Peyer's patch (tissue), 4 donors: ENCODE data around the gene SLC47A2. TPM values are rescaled to one million over a fixed set of nuclear protein-coding genes. Genes with fewer than 3 reads are reported as not detected.

Source experiments
- DNase-seq, 3 donors: peaks; one replicate each; pipeline ENCODE4 v3.0.0-alpha.2; 2017 to 2019
- H3K27ac ChIP-seq, 4 donors: fragments of 200-600 bp; sonication (generic); one replicate each; pipeline ENCODE4 v1.5.1; 2016 to 2019
- H3K27me3 ChIP-seq, 2 donors: fragments of 200-600 bp; sonication (generic); one replicate each; pipeline ENCODE4 v1.5.1; 2019
- H3K36me3 ChIP-seq, 3 donors: fragments of 200-600 bp; sonication (generic); one replicate each; pipeline ENCODE4 v1.5.1; 2016 to 2019
- H3K4me1 ChIP-seq, 4 donors: fragments of 200-600 bp; sonication (generic); one replicate each; pipeline ENCODE4 v1.5.1; 2016 to 2019
- H3K4me3 ChIP-seq, 4 donors: fragments of 200-600 bp; sonication (generic); 1 replicate in 3 of 4; 2 replicates in 1 of 4; pipeline ENCODE4 v1.5.1; 2016 to 2019; ENCODE audit warnings: mild to moderate bottlenecking in 1 of 4
- H3K9me3 ChIP-seq, 4 donors: fragments of 200-600 bp; sonication (generic); one replicate each; pipeline ENCODE4 v1.5.1; 2016 to 2019; ENCODE audit warnings: mild to moderate bottlenecking in 1 of 4
- POLR2A ChIP-seq, 2 donors: fragments of 450-650 bp; IDR thresholded peaks; one replicate each; pipeline ENCODE4 v1.5.1; 2017; ENCODE audit warnings: antibody characterized with exemption in 2 of 2, mild to moderate bottlenecking in 2 of 2, moderate library complexity in 2 of 2
- total RNA-seq, 4 donors: library from RNA; depleted of rRNA; stranded (reverse); fragments of >200 nt; gene quantifications; one replicate each; pipeline ENCODE4 v1.1.0, GENCODE V29; 2016
- TF ChIP-seq, protein P1 (sequence below), 6 experiments: fragments of 450-650 bp in 4 of 6; fragments of 200-600 bp in 2 of 6; sonication (generic) in 1 of 6; IDR thresholded peaks; one replicate each; pipeline ENCODE4 v1.5.1; 2017 to 2019; ENCODE audit warnings: antibody characterized with exemption in 6 of 6, mild to moderate bottlenecking in 3 of 6, moderate library complexity in 1 of 6

Gene SLC47A2
- total RNA-seq, 4 donors from 2014 or later, result 3.9 to 6.8 (median 6.3) TPM; not detected in 1

DNA sequence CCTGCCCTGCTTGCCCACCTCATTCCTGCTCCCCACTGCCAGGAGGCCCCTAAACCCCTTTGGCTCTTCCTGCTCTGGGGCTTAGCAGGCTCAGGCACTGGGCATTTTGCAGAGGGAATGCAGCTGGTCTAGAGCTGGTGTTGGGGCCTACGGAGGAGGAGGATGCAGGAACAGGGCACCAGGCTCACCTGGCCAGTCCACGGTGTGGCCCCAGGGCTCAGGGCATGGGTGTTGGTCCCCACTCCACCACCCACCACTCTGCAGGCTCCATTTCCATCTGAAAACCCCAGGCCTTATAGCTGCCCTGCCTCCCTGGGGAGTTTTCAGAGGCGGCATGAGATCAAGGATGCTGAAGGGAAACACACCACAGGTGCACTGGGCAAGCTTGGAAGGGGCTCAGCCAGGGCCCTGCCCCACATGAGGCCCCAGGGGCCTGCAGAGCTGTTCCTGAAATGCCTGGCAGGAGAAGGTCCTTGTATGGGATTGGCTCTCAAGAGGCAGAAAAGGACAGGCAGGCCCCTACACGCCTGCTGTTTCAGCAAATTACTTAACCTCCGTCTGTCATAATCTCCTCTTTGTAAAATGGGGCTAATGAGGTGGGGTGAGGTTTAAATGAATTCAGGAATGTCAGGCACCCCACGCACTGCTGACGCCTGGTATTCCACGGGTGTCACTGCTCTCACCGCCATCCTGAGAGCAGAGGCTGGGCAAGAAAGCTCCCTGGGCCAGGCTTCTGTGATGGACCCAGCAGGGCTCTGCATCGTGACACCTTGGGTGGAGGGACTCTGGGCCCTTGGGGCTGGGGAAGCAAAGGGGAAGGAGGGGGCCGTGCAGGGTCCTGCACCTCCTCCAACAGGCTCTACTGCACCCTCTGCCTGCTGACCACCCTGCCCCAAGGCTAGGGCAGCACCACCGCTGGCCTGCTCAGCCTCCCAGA, 9.3 kb downstream of the SLC47A2 start:
- Histone ChIP-seq H3K27me3 (no peaks in the 10 kb centered on the region), H3K27ac (no peak overlapping the region), H3K4me1 (no peaks in the 10 kb centered on the region), H3K36me3 (no peaks in the 10 kb centered on the region), H3K9me3 (no peaks in the 10 kb centered on the region), H3K4me3 (no peak overlapping the region)
- no peak for TF ChIP-seq POLR2A (IDR thresholded peaks at IDR 0.05)
- TF ChIP-seq, protein P1, sequence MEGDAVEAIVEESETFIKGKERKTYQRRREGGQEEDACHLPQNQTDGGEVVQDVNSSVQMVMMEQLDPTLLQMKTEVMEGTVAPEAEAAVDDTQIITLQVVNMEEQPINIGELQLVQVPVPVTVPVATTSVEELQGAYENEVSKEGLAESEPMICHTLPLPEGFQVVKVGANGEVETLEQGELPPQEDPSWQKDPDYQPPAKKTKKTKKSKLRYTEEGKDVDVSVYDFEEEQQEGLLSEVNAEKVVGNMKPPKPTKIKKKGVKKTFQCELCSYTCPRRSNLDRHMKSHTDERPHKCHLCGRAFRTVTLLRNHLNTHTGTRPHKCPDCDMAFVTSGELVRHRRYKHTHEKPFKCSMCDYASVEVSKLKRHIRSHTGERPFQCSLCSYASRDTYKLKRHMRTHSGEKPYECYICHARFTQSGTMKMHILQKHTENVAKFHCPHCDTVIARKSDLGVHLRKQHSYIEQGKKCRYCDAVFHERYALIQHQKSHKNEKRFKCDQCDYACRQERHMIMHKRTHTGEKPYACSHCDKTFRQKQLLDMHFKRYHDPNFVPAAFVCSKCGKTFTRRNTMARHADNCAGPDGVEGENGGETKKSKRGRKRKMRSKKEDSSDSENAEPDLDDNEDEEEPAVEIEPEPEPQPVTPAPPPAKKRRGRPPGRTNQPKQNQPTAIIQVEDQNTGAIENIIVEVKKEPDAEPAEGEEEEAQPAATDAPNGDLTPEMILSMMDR (IDR thresholded peaks at IDR 0.05), result no peak
- DNase-seq, result no peak

DNA sequence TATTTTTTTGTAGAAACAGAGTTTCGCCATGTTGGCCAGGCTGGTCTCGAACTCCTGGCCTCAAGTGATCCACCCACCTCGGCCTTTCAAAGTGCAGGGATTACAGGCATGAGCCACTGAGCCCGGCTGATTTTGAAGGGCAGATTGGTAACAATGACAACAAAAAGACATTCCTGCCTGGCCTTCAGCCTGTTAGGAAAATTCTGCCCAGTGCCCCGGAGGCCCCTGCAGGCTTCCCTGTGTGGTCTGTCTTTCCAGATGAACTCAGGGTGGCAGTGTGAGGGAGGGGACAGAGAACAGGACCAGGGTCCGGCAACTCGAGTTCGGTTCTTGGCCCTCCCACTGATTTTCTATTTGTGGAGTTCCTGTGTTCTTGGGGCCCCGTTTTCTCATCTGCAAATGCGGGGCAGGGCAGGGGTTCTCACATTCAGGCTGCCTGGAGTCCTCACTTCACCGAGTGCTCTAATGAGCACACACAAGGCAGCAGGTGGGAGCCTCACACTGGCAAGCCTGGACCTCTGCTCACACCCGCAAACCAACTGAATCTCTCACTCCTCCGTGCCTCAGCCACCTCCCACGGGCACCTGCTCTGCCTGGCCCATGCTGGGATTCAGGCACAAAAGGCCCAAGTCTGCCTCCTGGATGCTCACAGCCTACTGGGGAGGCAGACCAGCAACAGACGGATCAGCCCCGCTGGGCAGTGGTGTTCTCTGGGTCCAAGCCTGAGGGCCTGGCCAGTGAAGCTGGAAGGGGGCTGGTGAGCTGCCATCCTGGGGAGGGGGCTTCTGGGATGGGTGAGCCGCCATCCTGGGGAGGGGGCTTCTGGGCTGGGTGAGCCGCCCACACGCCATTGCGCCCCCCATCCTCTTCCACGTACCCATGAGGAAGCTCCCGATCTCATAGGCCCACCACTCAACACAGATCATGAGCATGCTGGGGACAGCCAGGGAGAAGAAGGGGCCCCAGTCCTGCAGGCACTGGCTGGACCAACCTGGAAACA, 10.3 kb downstream of the SLC47A2 start:
- Histone ChIP-seq H3K27ac (no peak overlapping the region), H3K36me3 (no peaks in the 10 kb centered on the region), H3K4me3 (no peak overlapping the region)

DNA sequence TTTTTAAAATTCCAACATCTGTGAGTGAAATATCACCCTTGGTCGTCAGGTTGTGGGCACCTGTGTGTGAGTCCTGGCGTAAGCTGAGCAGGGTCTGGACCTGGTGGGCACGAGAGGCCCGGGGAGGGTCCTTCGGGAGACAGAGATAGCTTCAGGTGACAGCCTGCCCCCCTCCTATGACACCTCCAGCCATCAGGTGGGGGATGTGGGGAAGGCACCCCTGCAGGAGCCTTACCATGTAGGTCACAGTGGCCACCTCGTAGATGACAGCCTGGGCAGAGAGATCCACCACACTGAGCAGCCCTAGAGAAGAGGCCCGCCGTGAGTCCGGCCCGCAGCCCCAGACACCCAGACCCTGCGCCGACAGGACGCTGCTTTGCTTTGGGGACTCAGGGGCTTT, 11.2 kb downstream of the SLC47A2 start:
- TF ChIP-seq, protein P1 (IDR thresholded peaks at IDR 0.05), result no peak
- no peak for TF ChIP-seq POLR2A (IDR thresholded peaks at IDR 0.05)
- Histone ChIP-seq H3K9me3 (no peaks in the 10 kb centered on the region), H3K36me3 (no peaks in the 10 kb centered on the region), H3K4me3 (no peak overlapping the region), H3K4me1 (no peaks in the 10 kb centered on the region), H3K27me3 (no peaks in the 10 kb centered on the region), H3K27ac (no peak overlapping the region)
- no peak for DNase-seq

More for the DNA sequence above, 10.3 kb downstream of the SLC47A2 start:
- Histone ChIP-seq H3K27me3 (no peaks in the 10 kb centered on the region), H3K9me3 (no peaks in the 10 kb centered on the region), H3K4me1 (no peaks in the 10 kb centered on the region)
- TF ChIP-seq POLR2A (IDR thresholded peaks at IDR 0.05), result no peak
- TF ChIP-seq, protein P1 (IDR thresholded peaks at IDR 0.05), result no peak
- no peak for DNase-seq

DNA sequence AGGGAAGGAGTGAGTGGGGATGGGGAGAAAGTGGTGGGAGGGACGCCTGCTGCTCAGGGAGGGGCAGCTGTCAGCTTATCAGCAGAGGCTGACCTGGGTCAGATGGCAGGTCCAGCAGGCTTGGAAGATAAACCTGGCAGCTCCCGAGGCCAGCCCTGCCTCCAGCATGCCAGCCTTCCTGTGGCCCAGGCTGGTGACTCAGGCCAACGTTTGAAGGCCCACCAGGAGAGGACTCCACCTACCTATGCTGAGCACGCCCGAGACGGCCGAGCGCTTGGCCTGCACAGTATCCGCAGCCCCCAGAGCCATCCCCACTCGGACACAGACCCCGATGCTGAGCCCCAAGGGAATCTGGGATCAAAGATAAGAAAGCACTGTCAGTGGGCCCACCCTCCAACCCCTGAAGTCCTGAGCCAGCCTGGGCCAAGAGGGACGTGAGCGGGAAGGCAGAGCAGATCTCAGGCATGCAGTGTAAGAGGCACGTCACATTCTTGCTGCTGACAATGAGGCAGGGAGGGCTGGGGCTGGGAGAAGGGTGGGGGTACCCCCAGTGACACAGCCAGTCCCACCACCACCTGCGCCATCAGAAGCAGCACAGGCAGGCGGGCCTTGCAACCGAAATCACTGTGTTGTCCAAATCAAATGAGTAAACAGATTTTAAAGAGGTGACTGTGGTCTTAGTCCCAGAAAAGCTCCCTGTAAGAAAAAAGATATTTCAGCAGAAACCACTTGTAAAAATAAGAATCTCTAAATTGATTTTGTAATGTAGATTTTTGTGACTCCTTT, 12.4 kb downstream of the SLC47A2 start:
- Histone ChIP-seq H3K36me3 (no peaks in the 10 kb centered on the region), H3K4me1 (no peaks in the 10 kb centered on the region), H3K27ac (no peak overlapping the region), H3K9me3 (no peaks in the 10 kb centered on the region), H3K27me3 (no peaks in the 10 kb centered on the region), H3K4me3 (no peak overlapping the region)
- DNase-seq, result no peak
- no peak for TF ChIP-seq POLR2A (IDR thresholded peaks at IDR 0.05)
- TF ChIP-seq, protein P1 (IDR thresholded peaks at IDR 0.05), result no peak
